ENCODE measurements around the gene BABAM2.
"Not testable (repeated sequence)": the region's sequence is repeated elsewhere in the genome, so short reads cannot be mapped to it uniquely, and the experiment has no call there.

BABAM2 gene

DNA sequence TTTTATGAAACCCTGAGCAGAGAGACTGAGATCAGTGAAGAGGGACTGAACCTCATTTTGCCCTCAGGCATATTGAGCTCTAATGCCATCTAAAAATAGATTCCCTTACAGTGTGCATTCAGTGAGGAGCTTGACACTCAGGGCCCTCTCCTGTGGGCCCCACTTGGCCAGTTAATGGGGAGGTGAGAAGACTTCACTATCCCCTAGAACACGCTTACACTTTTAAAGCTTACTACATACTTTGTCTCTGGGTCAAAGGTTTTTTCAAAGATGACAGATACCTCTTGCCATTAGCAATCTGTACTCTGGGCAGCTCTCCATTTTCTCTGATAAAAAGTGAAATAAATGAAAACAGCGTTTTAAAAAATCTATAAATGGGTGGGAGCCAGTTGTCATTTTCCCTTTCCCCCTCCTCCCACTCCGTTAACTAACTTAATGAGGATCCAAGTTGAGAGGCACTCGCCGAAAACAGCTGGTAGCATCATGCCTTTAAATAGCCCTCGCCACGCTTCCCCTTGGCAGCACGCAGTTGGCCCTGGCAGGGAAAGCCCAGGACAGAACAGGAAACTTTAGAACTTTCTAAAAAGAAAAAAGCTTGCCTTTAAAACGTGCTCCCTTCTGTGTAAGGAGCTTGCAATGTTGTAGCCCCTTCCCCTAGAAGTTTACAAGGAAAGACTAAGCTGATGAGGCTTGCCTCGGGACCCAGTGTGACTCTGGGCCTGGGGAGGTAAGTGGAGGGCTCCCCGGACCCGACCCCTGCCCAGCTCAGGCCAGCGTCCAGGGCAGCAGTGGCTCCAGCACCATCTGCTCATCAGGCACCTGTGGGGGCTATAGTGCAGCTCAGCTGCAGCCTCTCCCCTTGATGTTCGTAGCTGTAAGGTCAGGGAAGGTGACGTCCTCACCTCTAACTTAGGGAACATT lies 443.3 kb downstream of the BABAM2 start:
- no peak for DNase-seq (ENCODE audit: extremely low read depth, low read depth)
- TF ChIP-seq, protein P1, sequence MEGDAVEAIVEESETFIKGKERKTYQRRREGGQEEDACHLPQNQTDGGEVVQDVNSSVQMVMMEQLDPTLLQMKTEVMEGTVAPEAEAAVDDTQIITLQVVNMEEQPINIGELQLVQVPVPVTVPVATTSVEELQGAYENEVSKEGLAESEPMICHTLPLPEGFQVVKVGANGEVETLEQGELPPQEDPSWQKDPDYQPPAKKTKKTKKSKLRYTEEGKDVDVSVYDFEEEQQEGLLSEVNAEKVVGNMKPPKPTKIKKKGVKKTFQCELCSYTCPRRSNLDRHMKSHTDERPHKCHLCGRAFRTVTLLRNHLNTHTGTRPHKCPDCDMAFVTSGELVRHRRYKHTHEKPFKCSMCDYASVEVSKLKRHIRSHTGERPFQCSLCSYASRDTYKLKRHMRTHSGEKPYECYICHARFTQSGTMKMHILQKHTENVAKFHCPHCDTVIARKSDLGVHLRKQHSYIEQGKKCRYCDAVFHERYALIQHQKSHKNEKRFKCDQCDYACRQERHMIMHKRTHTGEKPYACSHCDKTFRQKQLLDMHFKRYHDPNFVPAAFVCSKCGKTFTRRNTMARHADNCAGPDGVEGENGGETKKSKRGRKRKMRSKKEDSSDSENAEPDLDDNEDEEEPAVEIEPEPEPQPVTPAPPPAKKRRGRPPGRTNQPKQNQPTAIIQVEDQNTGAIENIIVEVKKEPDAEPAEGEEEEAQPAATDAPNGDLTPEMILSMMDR (IDR thresholded peaks at IDR 0.05; ENCODE audit: low read depth, low read length) = no peak

DNA sequence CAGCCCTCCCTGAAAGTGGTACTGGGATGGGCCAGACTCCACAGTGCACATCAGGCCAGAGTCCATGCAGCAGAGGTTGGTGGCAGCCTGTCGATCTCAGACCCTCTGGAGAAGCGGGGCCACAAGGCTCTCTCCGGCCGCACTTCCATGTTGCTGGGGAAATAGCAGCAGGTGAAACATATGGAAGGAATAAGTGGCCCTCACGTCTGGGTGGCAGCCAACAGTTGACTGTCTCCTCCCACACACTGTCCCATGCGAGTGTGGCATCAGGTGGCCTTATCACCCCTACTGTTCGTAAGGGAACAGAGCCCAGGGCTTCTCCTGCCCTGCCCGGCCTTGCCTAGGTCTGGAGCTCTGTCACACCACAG lies 444.0 kb downstream of the BABAM2 start:
- TF ChIP-seq, protein P1 (IDR thresholded peaks at IDR 0.05; ENCODE audit: low read depth, low read length) = no peak
- DNase-seq (ENCODE audit: extremely low read depth, low read depth) = no peak

DNA sequence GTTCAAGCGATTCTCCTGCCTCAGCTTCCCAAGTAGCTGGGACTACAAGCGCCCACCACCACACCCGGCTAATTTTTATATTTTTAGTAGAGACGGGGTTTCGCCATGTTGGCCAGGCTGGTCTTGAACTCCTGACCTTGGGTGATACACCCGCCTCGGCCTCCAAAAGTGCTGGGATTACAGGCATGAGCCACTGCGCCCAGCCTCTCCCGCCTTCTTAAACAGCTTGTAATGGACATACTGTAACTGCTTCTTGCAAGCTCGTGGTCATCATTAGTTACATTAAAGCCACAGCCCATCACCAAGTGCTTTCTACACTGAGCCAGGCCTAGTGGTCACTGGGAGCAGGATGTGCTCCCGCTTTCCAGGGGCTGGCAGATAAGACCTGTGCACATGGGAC lies 444.7 kb downstream of the BABAM2 start:
- not testable (repeated sequence) for DNase-seq (ENCODE audit: extremely low read depth, low read depth)

DNA sequence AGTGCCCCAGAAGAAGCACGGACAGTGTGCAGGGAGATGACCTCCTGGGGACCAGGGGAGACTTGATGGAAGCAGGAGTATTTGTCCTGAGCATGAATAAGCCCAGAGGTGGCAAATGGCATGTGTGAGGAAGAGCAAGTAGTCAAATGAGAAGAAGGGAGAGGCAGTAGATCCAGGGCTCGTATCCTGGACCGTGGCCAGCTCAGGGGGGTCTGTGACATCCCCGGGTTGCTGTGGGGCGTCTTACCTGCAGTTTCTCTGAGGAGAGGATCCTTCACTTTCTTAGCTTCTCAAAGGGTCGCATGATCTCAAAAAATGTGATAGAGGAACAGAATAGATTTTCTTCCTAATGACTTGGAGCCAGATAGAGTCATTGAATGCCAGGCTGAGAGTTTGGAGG lies 445.1 kb downstream of the BABAM2 start:
- no peak for DNase-seq (ENCODE audit: extremely low read depth, low read depth)
- TF ChIP-seq, protein P1 (IDR thresholded peaks at IDR 0.05; ENCODE audit: low read depth, low read length) = no peak

DNA sequence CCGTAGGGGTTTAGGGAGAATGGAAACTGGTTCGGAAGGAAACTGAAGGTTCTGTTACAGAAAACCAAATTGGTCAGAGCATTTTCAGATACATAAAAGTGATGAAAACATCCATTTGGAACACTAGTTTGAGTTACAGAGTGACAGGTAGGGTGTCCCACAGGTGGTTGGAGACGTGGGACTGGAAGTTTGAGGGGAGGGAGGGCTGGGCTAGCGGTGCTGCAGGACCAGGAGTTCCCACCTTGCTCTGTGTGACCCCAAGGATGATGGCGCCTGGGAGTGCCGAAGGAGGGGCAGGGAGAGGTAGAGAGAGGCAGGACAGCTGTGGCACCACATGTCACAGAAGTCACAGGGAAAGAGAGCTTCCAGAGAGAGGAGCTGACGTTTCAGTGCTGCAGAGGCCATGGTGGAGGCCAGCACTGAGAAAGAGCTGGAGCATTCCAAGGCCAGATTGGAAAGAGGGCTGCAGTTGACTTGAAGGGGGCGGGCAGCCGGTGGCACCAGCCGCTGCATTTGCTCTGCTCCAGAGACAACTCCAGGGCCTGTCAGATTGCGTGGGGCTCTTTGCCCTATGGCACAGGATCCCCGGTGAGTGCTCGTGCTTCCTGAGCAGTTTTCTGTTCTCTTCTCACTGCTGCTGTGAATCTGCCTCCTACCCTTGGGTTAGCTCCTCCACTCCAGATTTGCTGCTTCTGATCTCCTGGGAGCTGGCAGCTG lies 445.9 kb downstream of the BABAM2 start:
- no peak for DNase-seq (ENCODE audit: extremely low read depth, low read depth)
- TF ChIP-seq, protein P1 (IDR thresholded peaks at IDR 0.05; ENCODE audit: low read depth, low read length) = no peak

DNA sequence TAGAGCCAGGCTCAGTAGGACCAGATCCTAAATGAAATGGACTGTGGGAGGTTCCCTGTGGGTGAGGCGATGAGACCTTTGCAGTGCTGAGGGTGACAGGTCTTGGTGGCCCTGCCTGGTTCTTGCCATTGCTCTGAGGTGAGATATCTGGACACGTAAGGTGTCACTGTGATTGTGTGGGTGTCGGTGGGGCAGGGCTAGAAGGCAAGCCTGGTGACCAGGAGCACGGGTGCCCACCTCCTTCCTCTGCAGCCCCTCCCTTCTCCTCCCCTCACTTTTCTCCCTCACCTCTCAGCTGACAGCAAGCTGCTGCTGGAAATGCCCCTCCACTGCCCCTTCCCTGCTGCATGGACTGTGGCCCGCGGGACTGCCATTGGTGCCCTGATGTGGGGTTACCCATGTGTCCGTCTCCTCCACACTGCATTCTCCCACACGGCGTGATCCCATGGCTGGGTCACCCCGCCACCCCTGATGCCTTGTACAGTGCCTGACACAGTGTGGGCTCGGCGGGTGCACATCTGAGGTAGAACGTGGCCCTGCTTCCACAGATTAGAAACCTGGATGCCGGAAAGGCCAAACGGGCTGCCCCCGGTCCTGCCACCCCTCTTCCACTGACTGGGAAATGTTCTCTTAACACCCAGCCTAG lies 446.6 kb downstream of the BABAM2 start:
- DNase-seq (ENCODE audit: extremely low read depth, low read depth) = no peak
- TF ChIP-seq, protein P1 (IDR thresholded peaks at IDR 0.05; ENCODE audit: low read depth, low read length) = no peak

DNA sequence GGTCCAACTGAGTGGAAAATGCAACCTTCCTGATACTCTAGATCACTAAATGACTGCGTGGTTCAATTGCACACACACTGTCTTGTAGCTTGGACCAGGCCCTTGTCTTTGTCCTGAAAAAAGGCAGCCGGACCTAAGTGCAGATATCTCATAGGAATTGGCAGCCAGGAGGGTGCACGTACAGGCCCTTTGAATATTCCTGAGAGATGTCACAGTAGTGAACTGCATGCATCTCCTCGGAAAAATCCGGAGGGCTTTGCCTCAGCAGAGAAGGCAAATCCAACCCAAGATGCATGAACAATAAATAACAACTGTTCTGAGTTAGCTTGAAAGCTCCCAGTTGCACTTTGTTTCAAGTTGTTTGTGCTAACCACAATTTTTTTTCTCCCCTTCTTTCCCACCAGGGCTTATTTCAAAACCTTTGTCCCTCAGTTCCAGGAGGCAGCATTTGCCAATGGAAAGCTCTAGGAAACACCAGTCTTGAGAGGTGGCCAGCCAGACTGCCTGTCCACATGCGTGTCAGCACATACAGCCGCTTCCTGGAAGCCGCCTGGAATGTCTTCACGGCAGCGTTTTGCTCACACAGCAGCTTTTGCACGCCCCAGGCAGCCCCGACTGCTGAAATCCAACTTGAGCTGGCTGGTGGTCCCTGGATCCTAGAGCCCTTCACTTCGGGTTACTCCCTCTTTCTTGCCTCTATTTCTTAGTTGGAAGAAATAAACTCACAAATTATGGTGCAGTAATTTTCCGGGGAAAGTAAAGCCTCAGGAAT lies 447.7 kb downstream of the BABAM2 start:
- TF ChIP-seq, protein P1 (IDR thresholded peaks at IDR 0.05; ENCODE audit: low read depth, low read length) = no peak; the same call in 1 of the 2 replicates
- peak; percentile 93 for DNase-seq (ENCODE audit: extremely low read depth, low read depth)
